H1 (cell line): Measurements from ENCODE around the gene MOB2. TPM values are rescaled to one million over a fixed set of nuclear protein-coding genes. Genes with fewer than 3 reads are reported as not detected.

ENCODE experiments used
- CTCF ChIA-PET: fragments of 300-600 bp; sonication (Branson Sonifier 250); formaldehyde crosslinking; loops from one replicate; lab custom pipeline; 2021; ENCODE audit not compliant: partially characterized antibody; lab: Charles Lee
- POLR2A ChIA-PET: fragments of 300-600 bp; sonication (Branson Sonifier 250); formaldehyde crosslinking; loops from one replicate; lab custom pipeline; 2021; ENCODE audit warnings: inconsistent platforms; ENCODE audit not compliant: partially characterized antibody; lab: Charles Lee
- DNase-seq, 2 experiments: peaks; one replicate each; pipeline versions ENCODE4 v3.0.0 to v3.0.0-alpha.2; 2010 to 2022; ENCODE audit warnings: low spot score in 2 of 2, low read depth in 1 of 2, mixed read lengths in 1 of 2
- FAIRE-seq: peaks from 2 replicates; lab custom pipeline; 2011; peaks lifted over from hg19 to GRCh38; lab: Jason Lieb, UNC
- H2AFZ ChIP-seq: 2 replicates; pipeline ENCODE4 v1.8.1; 2012; ENCODE audit warnings: low read length, inconsistent platforms
- H2AK5ac ChIP-seq: 2 replicates; pipeline ENCODE4 v1.6.1; 2013; ENCODE audit warnings: low read depth, low read length
- H2BK120ac ChIP-seq: replicated peaks from 2 replicates; pipeline ENCODE3; 2013; ENCODE audit warnings: low read depth, low read length, inconsistent platforms
- H2BK12ac ChIP-seq: 2 replicates; pipeline ENCODE4 v1.6.1; 2013; ENCODE audit warnings: low read depth, low read length
- H2BK15ac ChIP-seq: 2 replicates; pipeline ENCODE4 v1.6.1; 2013; ENCODE audit warnings: low read length
- H2BK20ac ChIP-seq: 2 replicates; pipeline ENCODE4 v1.6.1; 2013; ENCODE audit warnings: low read length
- H2BK5ac ChIP-seq: 2 replicates; pipeline ENCODE4 v1.6.1; 2013; ENCODE audit warnings: low read depth, low read length
- H3K14ac ChIP-seq: 2 replicates; pipeline ENCODE4 v1.6.1; 2013; ENCODE audit warnings: inconsistent platforms; ENCODE audit not compliant: insufficient read length
- H3K18ac ChIP-seq: 2 replicates; pipeline ENCODE4 v1.6.1; 2013; ENCODE audit warnings: low read length; ENCODE audit errors: extremely low read depth
- H3K23ac ChIP-seq: 2 replicates; pipeline ENCODE4 v1.6.1; 2013; ENCODE audit warnings: inconsistent platforms; ENCODE audit not compliant: insufficient read length
- H3K23me2 ChIP-seq: 2 replicates; pipeline ENCODE4 v1.6.1; 2013; ENCODE audit warnings: low read depth, low read length
- H3K27ac ChIP-seq: 2 replicates; pipeline ENCODE4 v1.6.1; 2011; ENCODE audit warnings: low read depth, low read length, inconsistent platforms
- H3K27me3 ChIP-seq, 4 experiments: replicated peaks in 1 of 4; 1 replicate in 1 of 4; 2 replicates in 3 of 4; pipeline versions ENCODE4 v1.6.1 to v1.8.1; 2011 to 2013; ENCODE audit warnings: low read length in 3 of 4, mild to moderate bottlenecking in 3 of 4, inconsistent platforms in 2 of 4, mixed read lengths in 2 of 4, moderate library complexity in 1 of 4; ENCODE audit not compliant: control insufficient read depth in 3 of 4, insufficient read depth in 3 of 4; ENCODE audit errors: extremely low read depth in 1 of 4
- H3K36me3 ChIP-seq, 4 experiments: 2 replicates each; pipeline versions ENCODE4 v1.6.1 to v1.8.1; 2011 to 2013; ENCODE audit warnings: mild to moderate bottlenecking in 4 of 4, low read length in 3 of 4, moderate library complexity in 2 of 4, control low read depth in 1 of 4, inconsistent platforms in 1 of 4; ENCODE audit not compliant: insufficient read depth in 4 of 4, control insufficient read depth in 2 of 4
- H3K4ac ChIP-seq: replicated peaks from 2 replicates; pipeline ENCODE3; 2013; ENCODE audit warnings: low read length, low read depth, mixed read lengths, inconsistent platforms; ENCODE audit not compliant: insufficient read length
- H3K4me1 ChIP-seq, 4 experiments: replicated peaks in 1 of 4; 1 replicate in 1 of 4; 2 replicates in 3 of 4; pipeline versions ENCODE4 v1.6.1 to v1.8.1; 2011 to 2013; ENCODE audit warnings: low read length in 3 of 4, inconsistent platforms in 2 of 4, mixed read lengths in 1 of 4; ENCODE audit not compliant: insufficient read depth in 4 of 4, control insufficient read depth in 3 of 4
- H3K4me2 ChIP-seq, 2 experiments: 2 replicates each; pipeline versions ENCODE4 v1.6.1 to v1.8.1; 2011 to 2013; ENCODE audit warnings: low read depth in 2 of 2, low read length in 2 of 2, control low read depth in 1 of 2, inconsistent platforms in 1 of 2, mild to moderate bottlenecking in 1 of 2; ENCODE audit not compliant: insufficient read depth in 1 of 2
- H3K4me3 ChIP-seq, 4 experiments: fragments of 200-600, 300-600 bp in 1 of 4; sonication (generic), shearing (Covaris generic), sonication (Bioruptor Twin) in 1 of 4; 2 replicates each; pipeline versions ENCODE4 v1.5.1 to v1.8.1; 2011 to 2016; ENCODE audit warnings: low read length in 4 of 4, low read depth in 3 of 4, control low read depth in 2 of 4, inconsistent platforms in 2 of 4, mild to moderate bottlenecking in 2 of 4, mixed read lengths in 1 of 4, moderate library complexity in 1 of 4; ENCODE audit not compliant: insufficient read depth in 2 of 4; ENCODE audit errors: extremely low read depth in 1 of 4
- H3K56ac ChIP-seq: replicated peaks from 2 replicates; pipeline ENCODE3; 2013; ENCODE audit warnings: low read depth, mild to moderate bottlenecking, mixed read lengths, low read length, inconsistent platforms; ENCODE audit not compliant: insufficient read length
- H3K79me1 ChIP-seq: 2 replicates; pipeline ENCODE4 v1.6.1; 2013; ENCODE audit warnings: low read depth, low read length, control low read depth
- H3K79me2 ChIP-seq, 2 experiments: 2 replicates each; pipeline versions ENCODE4 v1.6.1 to v1.8.1; 2012 to 2013; ENCODE audit warnings: low read length in 2 of 2, mild to moderate bottlenecking in 2 of 2, inconsistent platforms in 1 of 2; ENCODE audit not compliant: insufficient read depth in 2 of 2, control insufficient read depth in 1 of 2
- H3K9ac ChIP-seq, 4 experiments: replicated peaks in 1 of 4; 1 replicate in 1 of 4; 2 replicates in 3 of 4; pipeline versions ENCODE4 v1.6.1 to v1.8.1; 2011 to 2013; ENCODE audit warnings: low read depth in 3 of 4, low read length in 3 of 4, control low read depth in 2 of 4, mild to moderate bottlenecking in 2 of 4, moderate library complexity in 2 of 4, inconsistent platforms in 1 of 4; ENCODE audit errors: extremely low read depth in 1 of 4
- H3K9me3 ChIP-seq, 2 experiments: 2 replicates each; pipeline versions ENCODE4 v1.6.1 to v1.8.1; 2012 to 2013; ENCODE audit warnings: mild to moderate bottlenecking in 2 of 2, moderate library complexity in 2 of 2, control low read depth in 1 of 2, inconsistent platforms in 1 of 2, low read depth in 1 of 2, low read length in 1 of 2, mixed read lengths in 1 of 2; ENCODE audit not compliant: insufficient read depth in 2 of 2
- H4K20me1 ChIP-seq, 2 experiments: replicated peaks in 1 of 2; 2 replicates each; pipeline versions ENCODE3 to v1.8.1; 2011 to 2013; ENCODE audit warnings: inconsistent platforms in 2 of 2, low read length in 2 of 2, mild to moderate bottlenecking in 1 of 2; ENCODE audit not compliant: insufficient read depth in 2 of 2, control insufficient read depth in 1 of 2
- H4K5ac ChIP-seq: 2 replicates; pipeline ENCODE4 v1.6.1; 2013; ENCODE audit warnings: low read length, low read depth, mixed read lengths, inconsistent platforms; ENCODE audit not compliant: insufficient read length
- H4K8ac ChIP-seq: 2 replicates; pipeline ENCODE4 v1.8.0; 2013; ENCODE audit warnings: mild to moderate bottlenecking, moderate library complexity, low read length, inconsistent platforms; ENCODE audit not compliant: insufficient read depth; ENCODE audit errors: extremely low read depth
- H4K91ac ChIP-seq: replicated peaks from 2 replicates; pipeline ENCODE3; 2013; ENCODE audit warnings: low read length, mixed read lengths, inconsistent platforms; ENCODE audit not compliant: insufficient read length
- CHD2 ChIP-seq: IDR thresholded peaks from 2 replicates; pipeline ENCODE4 v1.6.1; 2012; ENCODE audit warnings: low read length, improper control_type of control experiment
- EZH2 ChIP-seq: fragments of 200-600 bp; sonication (generic); IDR thresholded peaks from 2 replicates; pipeline ENCODE4 v1.7.1; 2012; ENCODE audit warnings: low read depth, mild to moderate bottlenecking, moderate library complexity, low read length, inconsistent platforms; ENCODE audit not compliant: severe bottlenecking
- POLR2A ChIP-seq, 2 experiments: IDR thresholded peaks; 1 replicate in 1 of 2; 2 replicates in 1 of 2; pipeline ENCODE4 v1.6.1; 2011; ENCODE audit warnings: low read depth in 2 of 2, low read length in 2 of 2, mild to moderate bottlenecking in 2 of 2; ENCODE audit errors: control extremely low read depth in 1 of 2
- SP2 ChIP-seq: IDR thresholded peaks from 2 replicates; pipeline ENCODE4 v1.6.1; 2012; ENCODE audit warnings: mild to moderate bottlenecking, low read length, inconsistent platforms
- YY1 ChIP-seq: IDR thresholded peaks from 2 replicates; pipeline ENCODE4 v1.6.1; 2011; ENCODE audit warnings: low read depth, mild to moderate bottlenecking, low read length
- WGBS, 2 experiments: shearing (Covaris generic) in 1 of 2; methylation state at CpG; one replicate each; pipeline versions ENCODE4 v1.1.6 to v1.1.7; 2013 to 2015; ENCODE audit warnings: low lambda C conversion rate in 2 of 2, mixed read lengths in 2 of 2, inconsistent platforms in 1 of 2, low coverage in 1 of 2, missing lambda C conversion rate in 1 of 2; ENCODE audit not compliant: insufficient replicate concordance in 2 of 2, insufficient coverage in 1 of 2, insufficient read length in 1 of 2; ENCODE audit errors: extremely low coverage in 1 of 2, missing lambda C conversion rate in 1 of 2; 5-methylcytosine and 5-hydroxymethylcytosine counted together
- polyA plus RNA-seq, 7 experiments: library from polyadenylated mRNA; depleted of rRNA in 3 of 7; stranded (reverse) in 5 of 7; unstranded in 2 of 7; fragments of >200 nt in 5 of 7; fragments of 200-250 nt in 2 of 7; gene quantifications; 1 replicate in 5 of 7; 2 replicates in 1 of 7; 4 replicates in 1 of 7; pipeline versions ENCODE4 v1.2.1 to v1.2.3, GENCODE V29; 2011 to 2013; ENCODE audit warnings: missing spikeins in 2 of 7, mixed read lengths in 2 of 7
- total RNA-seq: library from RNA; stranded (reverse); fragmentation: NEBNext Ultra II Directional; extraction: Animal tissue kit (Norgen Biotek cat#: 25700); gene quantifications from 2 replicates; pipeline ENCODE4 v1.2.1, GENCODE V29; 2021

MOB2 gene
- total and polyA plus RNA-seq, 2 of the 8 experiments (the other 6 are each of a cell fraction or from before 2014, with no cell fraction given) = 18.6 to 28.2 TPM

GRCh38 chr11:1502954-1503707, 16.6 kb upstream of the MOB2 start:
- no peak overlapping the region for H2BK120ac ChIP-seq
- ChIA-PET POLR2A (no interaction called here), CTCF (interaction anchor here (1.2 to 1.3 kb wide), 5 partner anchors 20 to 233 kb away, joined by 3 to 4 read pairs (median 3); no protein-coding TSS in a partner anchor)
- TF ChIP-seq SP2 = no peak
- no peak for TF ChIP-seq EZH2
- no peak for TF ChIP-seq POLR2A (IDR thresholded peaks at IDR 0.05; ENCODE audit: control extremely low read depth in 1 of 2, low read depth in 2 of 2, low read length in 2 of 2)
- TF ChIP-seq YY1 = no peak
- no peak for TF ChIP-seq CHD2
- H4K8ac ChIP-seq = no peak overlapping the region; the same call in 1 of the 2 replicates
- H4K20me1 ChIP-seq = peaks cover 5 to 12% of the 10 kb centered on the region in 2 experiments
- no peak overlapping the region for H3K56ac ChIP-seq
- peaks cover 0 to 14% (median 7%) of the 10 kb centered on the region in 4 experiments; a peak in 3 of 7 replicates for H3K4me1 ChIP-seq
- no peak overlapping the region for H2BK20ac ChIP-seq
- H3K36me3 ChIP-seq = no peaks in the 10 kb centered on the region
- no peak overlapping the region for H2AK5ac ChIP-seq
- no peak overlapping the region for H3K4me3 ChIP-seq
- FAIRE-seq (no peak), DNase-seq (no peak)
- no peak overlapping the region for H2BK12ac ChIP-seq
- H3K14ac ChIP-seq = no peak overlapping the region
- H3K79me1 ChIP-seq = peaks cover 31% of the 10 kb centered on the region
- H3K18ac ChIP-seq = no peak overlapping the region
- H2AFZ ChIP-seq = no peak overlapping the region
- H3K79me2 ChIP-seq = peaks cover 0 to 39% of the 10 kb centered on the region in 2 experiments; a peak in 1 of 4 replicates
- no peak overlapping the region for H2BK5ac ChIP-seq
- no peaks in the 10 kb centered on the region for H3K23me2 ChIP-seq
- no peak overlapping the region for H3K4ac ChIP-seq
- no peak overlapping the region for H4K5ac ChIP-seq
- no peak overlapping the region; the same call in 1 of the 2 replicates for H3K27ac ChIP-seq
- H3K27me3 ChIP-seq = no peaks in the 10 kb centered on the region
- peak overlapping the region; percentile 54 for H4K91ac ChIP-seq
- peaks cover 0 to 8% of the 10 kb centered on the region in 2 experiments; a peak in 1 of 4 replicates for H3K9me3 ChIP-seq
- no peak overlapping the region for H3K9ac ChIP-seq
- H2BK15ac ChIP-seq = no peak overlapping the region
- H3K4me2 ChIP-seq = no peak overlapping the region
- H3K23ac ChIP-seq = no peak overlapping the region
- WGBS, 2 experiments = 90% methylated on average over 20 of the region's 20 CpGs; no CpG with 5 or more reads in 1 of the 2 experiments
